ENCODE results near the gene HSPB8.
"Not testable (repeated sequence)": the region's sequence is repeated elsewhere in the genome, so short reads cannot be mapped to it uniquely, and the experiment has no call there.

Gene HSPB8

GRCh38 chr12:119204671-119205285 is 26.0 kb downstream of the HSPB8 start:
- no peaks in the 10 kb centered on the region for H3K36me3 ChIP-seq (ENCODE audit: insufficient read depth, low read length)
- no peaks in the 10 kb centered on the region for H3K9me3 ChIP-seq (ENCODE audit: low read depth, low read length)
- TF ChIP-seq EZH2 (IDR thresholded peaks at IDR 0.05) (no peak), POLR2AphosphoS5 (IDR thresholded peaks at IDR 0.05; ENCODE audit: borderline replicate concordance, low read depth, low read length) (no peak)
- no peak overlapping the region for H3K4me3 ChIP-seq
- H3K9ac ChIP-seq (ENCODE audit: insufficient read length): no peak overlapping the region
- no peak overlapping the region for H3K27ac ChIP-seq
- no peak for DNase-seq (ENCODE audit: low read depth, low spot score)

- H3K9me3 ChIP-seq (ENCODE audit: low read depth, low read length): no peaks in the 10 kb centered on the region
- H3K9ac ChIP-seq (ENCODE audit: insufficient read length): no peak overlapping the region
- DNase-seq (ENCODE audit: low read depth, low spot score): no peak
- 0 out of 2 replicates have a peak overlapping the region, but pooled peaks have one; percentile 27 for H3K4me3 ChIP-seq
- no peaks in the 10 kb centered on the region for H3K36me3 ChIP-seq (ENCODE audit: insufficient read depth, low read length)
- TF ChIP-seq EZH2 (IDR thresholded peaks at IDR 0.05) (no peak), FOXP2 (optimal IDR thresholded peaks at IDR 0.05; ENCODE audit: control extremely low read depth, extremely low read length, insufficient read depth) (no peak), POLR2AphosphoS5 (IDR thresholded peaks at IDR 0.05; ENCODE audit: borderline replicate concordance, low read depth, low read length) (no peak)
- H3K27ac ChIP-seq: peak overlapping the region; percentile 63
Observed at GRCh38 chr12:119206348-119207062, 27.8 kb downstream of the HSPB8 start.

GRCh38 chr12:119207063-119207560 is 28.4 kb downstream of the HSPB8 start:
- no peak overlapping the region for H3K4me3 ChIP-seq
- no peaks in the 10 kb centered on the region for H3K36me3 ChIP-seq (ENCODE audit: insufficient read depth, low read length)
- no peak for TF ChIP-seq POLR2AphosphoS5 (IDR thresholded peaks at IDR 0.05; ENCODE audit: borderline replicate concordance, low read depth, low read length)
- TF ChIP-seq EZH2 (IDR thresholded peaks at IDR 0.05): no peak
- TF ChIP-seq FOXP2 (optimal IDR thresholded peaks at IDR 0.05; ENCODE audit: control extremely low read depth, extremely low read length, insufficient read depth): no peak
- H3K27ac ChIP-seq: no peak overlapping the region; the same call in 1 of the 2 replicates
- no peak for DNase-seq (ENCODE audit: low read depth, low spot score)
- no peak overlapping the region for H3K9ac ChIP-seq (ENCODE audit: insufficient read length)
- no peaks in the 10 kb centered on the region for H3K9me3 ChIP-seq (ENCODE audit: low read depth, low read length)

- DNase-seq (ENCODE audit: low read depth, low spot score): no peak
- no peaks in the 10 kb centered on the region for H3K36me3 ChIP-seq (ENCODE audit: insufficient read depth, low read length)
- TF ChIP-seq POLR2AphosphoS5 (IDR thresholded peaks at IDR 0.05; ENCODE audit: borderline replicate concordance, low read depth, low read length): no peak
- TF ChIP-seq FOXP2 (optimal IDR thresholded peaks at IDR 0.05; ENCODE audit: control extremely low read depth, extremely low read length, insufficient read depth): no peak
- TF ChIP-seq EZH2 (IDR thresholded peaks at IDR 0.05): no peak
- H3K9me3 ChIP-seq (ENCODE audit: low read depth, low read length): no peaks in the 10 kb centered on the region
- no peak overlapping the region for H3K9ac ChIP-seq (ENCODE audit: insufficient read length)
- no peak overlapping the region for H3K4me3 ChIP-seq
- H3K27ac ChIP-seq: no peak overlapping the region
Observed at GRCh38 chr12:119208626-119209061, 29.9 kb downstream of the HSPB8 start.

- H3K9me3 ChIP-seq (ENCODE audit: low read depth, low read length): no peaks in the 10 kb centered on the region
- DNase-seq (ENCODE audit: low read depth, low spot score): no peak
- H3K36me3 ChIP-seq (ENCODE audit: insufficient read depth, low read length): no peaks in the 10 kb centered on the region
- H3K4me3 ChIP-seq: no peak overlapping the region
- H3K9ac ChIP-seq (ENCODE audit: insufficient read length): no peak overlapping the region
- no peak overlapping the region for H3K27ac ChIP-seq
- no peak for TF ChIP-seq POLR2AphosphoS5 (IDR thresholded peaks at IDR 0.05; ENCODE audit: borderline replicate concordance, low read depth, low read length)
- TF ChIP-seq EZH2 (IDR thresholded peaks at IDR 0.05): no peak
- TF ChIP-seq FOXP2 (optimal IDR thresholded peaks at IDR 0.05; ENCODE audit: control extremely low read depth, extremely low read length, insufficient read depth): no peak
Observed at GRCh38 chr12:119211884-119212283, 33.2 kb downstream of the HSPB8 start.

- DNase-seq (ENCODE audit: low read depth, low spot score): no peak
- H3K27ac ChIP-seq: no peak overlapping the region
- H3K9ac ChIP-seq (ENCODE audit: insufficient read length): no peak overlapping the region
- no peak overlapping the region for H3K4me3 ChIP-seq
- H3K9me3 ChIP-seq (ENCODE audit: low read depth, low read length): no peaks in the 10 kb centered on the region
- no peak for TF ChIP-seq FOXP2 (optimal IDR thresholded peaks at IDR 0.05; ENCODE audit: control extremely low read depth, extremely low read length, insufficient read depth)
- no peak for TF ChIP-seq EZH2 (IDR thresholded peaks at IDR 0.05)
- no peak for TF ChIP-seq POLR2AphosphoS5 (IDR thresholded peaks at IDR 0.05; ENCODE audit: borderline replicate concordance, low read depth, low read length)
- H3K36me3 ChIP-seq (ENCODE audit: insufficient read depth, low read length): no peaks in the 10 kb centered on the region
Observed at GRCh38 chr12:119216084-119216483, 37.4 kb downstream of the HSPB8 start.

GRCh38 chr12:119218875-119219274 is 40.1 kb downstream of the HSPB8 start:
- not testable (repeated sequence) for H3K36me3 ChIP-seq (ENCODE audit: insufficient read depth, low read length); H3K4me3 ChIP-seq; H3K27ac ChIP-seq; DNase-seq (ENCODE audit: low read depth, low spot score); H3K9me3 ChIP-seq (ENCODE audit: low read depth, low read length); H3K9ac ChIP-seq (ENCODE audit: insufficient read length)

GRCh38 chr12:119222222-119222951 is 43.7 kb downstream of the HSPB8 start:
- Histone ChIP-seq H3K9ac (ENCODE audit: insufficient read length) (no peak overlapping the region), H3K4me3 (no peak overlapping the region), H3K36me3 (ENCODE audit: insufficient read depth, low read length) (no peaks in the 10 kb centered on the region), H3K27ac (no peak overlapping the region), H3K9me3 (ENCODE audit: low read depth, low read length) (no peaks in the 10 kb centered on the region)
- no peak for DNase-seq (ENCODE audit: low read depth, low spot score)
- no peak for TF ChIP-seq POLR2AphosphoS5 (IDR thresholded peaks at IDR 0.05; ENCODE audit: borderline replicate concordance, low read depth, low read length)
- TF ChIP-seq FOXP2 (optimal IDR thresholded peaks at IDR 0.05; ENCODE audit: control extremely low read depth, extremely low read length, insufficient read depth): no peak
- no peak for TF ChIP-seq EZH2 (IDR thresholded peaks at IDR 0.05)
